H1 (cell line): ENCODE results near the gene DTX3. TPM values are rescaled to one million over a fixed set of nuclear protein-coding genes. Genes with fewer than 3 reads are reported as not detected.

ENCODE experiments used
- CTCF ChIA-PET: fragments of 300-600 bp; sonication (Branson Sonifier 250); formaldehyde crosslinking; loops from one replicate; lab custom pipeline; 2021; ENCODE audit not compliant: partially characterized antibody; lab: Charles Lee
- POLR2A ChIA-PET: fragments of 300-600 bp; sonication (Branson Sonifier 250); formaldehyde crosslinking; loops from one replicate; lab custom pipeline; 2021; ENCODE audit warnings: inconsistent platforms; ENCODE audit not compliant: partially characterized antibody; lab: Charles Lee
- DNase-seq, 2 experiments: peaks; one replicate each; pipeline versions ENCODE4 v3.0.0 to v3.0.0-alpha.2; 2010 to 2022; ENCODE audit warnings: low spot score in 2 of 2, low read depth in 1 of 2, mixed read lengths in 1 of 2
- FAIRE-seq: peaks from 2 replicates; lab custom pipeline; 2011; peaks lifted over from hg19 to GRCh38; lab: Jason Lieb, UNC
- H2AFZ ChIP-seq: 2 replicates; pipeline ENCODE4 v1.8.1; 2012; ENCODE audit warnings: low read length, inconsistent platforms
- H2AK5ac ChIP-seq: 2 replicates; pipeline ENCODE4 v1.6.1; 2013; ENCODE audit warnings: low read depth, low read length
- H2BK120ac ChIP-seq: replicated peaks from 2 replicates; pipeline ENCODE3; 2013; ENCODE audit warnings: low read depth, low read length, inconsistent platforms
- H2BK12ac ChIP-seq: 2 replicates; pipeline ENCODE4 v1.6.1; 2013; ENCODE audit warnings: low read depth, low read length
- H2BK15ac ChIP-seq: 2 replicates; pipeline ENCODE4 v1.6.1; 2013; ENCODE audit warnings: low read length
- H2BK20ac ChIP-seq: 2 replicates; pipeline ENCODE4 v1.6.1; 2013; ENCODE audit warnings: low read length
- H2BK5ac ChIP-seq: 2 replicates; pipeline ENCODE4 v1.6.1; 2013; ENCODE audit warnings: low read depth, low read length
- H3K14ac ChIP-seq: 2 replicates; pipeline ENCODE4 v1.6.1; 2013; ENCODE audit warnings: inconsistent platforms; ENCODE audit not compliant: insufficient read length
- H3K18ac ChIP-seq: 2 replicates; pipeline ENCODE4 v1.6.1; 2013; ENCODE audit warnings: low read length; ENCODE audit errors: extremely low read depth
- H3K23ac ChIP-seq: 2 replicates; pipeline ENCODE4 v1.6.1; 2013; ENCODE audit warnings: inconsistent platforms; ENCODE audit not compliant: insufficient read length
- H3K23me2 ChIP-seq: 2 replicates; pipeline ENCODE4 v1.6.1; 2013; ENCODE audit warnings: low read depth, low read length
- H3K27ac ChIP-seq: 2 replicates; pipeline ENCODE4 v1.6.1; 2011; ENCODE audit warnings: low read depth, low read length, inconsistent platforms
- H3K27me3 ChIP-seq, 4 experiments: replicated peaks in 1 of 4; 1 replicate in 1 of 4; 2 replicates in 3 of 4; pipeline versions ENCODE4 v1.6.1 to v1.8.1; 2011 to 2013; ENCODE audit warnings: low read length in 3 of 4, mild to moderate bottlenecking in 3 of 4, inconsistent platforms in 2 of 4, mixed read lengths in 2 of 4, moderate library complexity in 1 of 4; ENCODE audit not compliant: control insufficient read depth in 3 of 4, insufficient read depth in 3 of 4; ENCODE audit errors: extremely low read depth in 1 of 4
- H3K36me3 ChIP-seq, 4 experiments: 2 replicates each; pipeline versions ENCODE4 v1.6.1 to v1.8.1; 2011 to 2013; ENCODE audit warnings: mild to moderate bottlenecking in 4 of 4, low read length in 3 of 4, moderate library complexity in 2 of 4, control low read depth in 1 of 4, inconsistent platforms in 1 of 4; ENCODE audit not compliant: insufficient read depth in 4 of 4, control insufficient read depth in 2 of 4
- H3K4ac ChIP-seq: replicated peaks from 2 replicates; pipeline ENCODE3; 2013; ENCODE audit warnings: low read length, low read depth, mixed read lengths, inconsistent platforms; ENCODE audit not compliant: insufficient read length
- H3K4me1 ChIP-seq, 4 experiments: replicated peaks in 1 of 4; 1 replicate in 1 of 4; 2 replicates in 3 of 4; pipeline versions ENCODE4 v1.6.1 to v1.8.1; 2011 to 2013; ENCODE audit warnings: low read length in 3 of 4, inconsistent platforms in 2 of 4, mixed read lengths in 1 of 4; ENCODE audit not compliant: insufficient read depth in 4 of 4, control insufficient read depth in 3 of 4
- H3K4me2 ChIP-seq, 2 experiments: 2 replicates each; pipeline versions ENCODE4 v1.6.1 to v1.8.1; 2011 to 2013; ENCODE audit warnings: low read depth in 2 of 2, low read length in 2 of 2, control low read depth in 1 of 2, inconsistent platforms in 1 of 2, mild to moderate bottlenecking in 1 of 2; ENCODE audit not compliant: insufficient read depth in 1 of 2
- H3K4me3 ChIP-seq, 4 experiments: fragments of 200-600, 300-600 bp in 1 of 4; sonication (generic), shearing (Covaris generic), sonication (Bioruptor Twin) in 1 of 4; 2 replicates each; pipeline versions ENCODE4 v1.5.1 to v1.8.1; 2011 to 2016; ENCODE audit warnings: low read length in 4 of 4, low read depth in 3 of 4, control low read depth in 2 of 4, inconsistent platforms in 2 of 4, mild to moderate bottlenecking in 2 of 4, mixed read lengths in 1 of 4, moderate library complexity in 1 of 4; ENCODE audit not compliant: insufficient read depth in 2 of 4; ENCODE audit errors: extremely low read depth in 1 of 4
- H3K56ac ChIP-seq: replicated peaks from 2 replicates; pipeline ENCODE3; 2013; ENCODE audit warnings: low read depth, mild to moderate bottlenecking, mixed read lengths, low read length, inconsistent platforms; ENCODE audit not compliant: insufficient read length
- H3K79me1 ChIP-seq: 2 replicates; pipeline ENCODE4 v1.6.1; 2013; ENCODE audit warnings: low read depth, low read length, control low read depth
- H3K79me2 ChIP-seq, 2 experiments: 2 replicates each; pipeline versions ENCODE4 v1.6.1 to v1.8.1; 2012 to 2013; ENCODE audit warnings: low read length in 2 of 2, mild to moderate bottlenecking in 2 of 2, inconsistent platforms in 1 of 2; ENCODE audit not compliant: insufficient read depth in 2 of 2, control insufficient read depth in 1 of 2
- H3K9ac ChIP-seq, 4 experiments: replicated peaks in 1 of 4; 1 replicate in 1 of 4; 2 replicates in 3 of 4; pipeline versions ENCODE4 v1.6.1 to v1.8.1; 2011 to 2013; ENCODE audit warnings: low read depth in 3 of 4, low read length in 3 of 4, control low read depth in 2 of 4, mild to moderate bottlenecking in 2 of 4, moderate library complexity in 2 of 4, inconsistent platforms in 1 of 4; ENCODE audit errors: extremely low read depth in 1 of 4
- H3K9me3 ChIP-seq, 2 experiments: 2 replicates each; pipeline versions ENCODE4 v1.6.1 to v1.8.1; 2012 to 2013; ENCODE audit warnings: mild to moderate bottlenecking in 2 of 2, moderate library complexity in 2 of 2, control low read depth in 1 of 2, inconsistent platforms in 1 of 2, low read depth in 1 of 2, low read length in 1 of 2, mixed read lengths in 1 of 2; ENCODE audit not compliant: insufficient read depth in 2 of 2
- H4K20me1 ChIP-seq, 2 experiments: replicated peaks in 1 of 2; 2 replicates each; pipeline versions ENCODE3 to v1.8.1; 2011 to 2013; ENCODE audit warnings: inconsistent platforms in 2 of 2, low read length in 2 of 2, mild to moderate bottlenecking in 1 of 2; ENCODE audit not compliant: insufficient read depth in 2 of 2, control insufficient read depth in 1 of 2
- H4K5ac ChIP-seq: 2 replicates; pipeline ENCODE4 v1.6.1; 2013; ENCODE audit warnings: low read length, low read depth, mixed read lengths, inconsistent platforms; ENCODE audit not compliant: insufficient read length
- H4K8ac ChIP-seq: 2 replicates; pipeline ENCODE4 v1.8.0; 2013; ENCODE audit warnings: mild to moderate bottlenecking, moderate library complexity, low read length, inconsistent platforms; ENCODE audit not compliant: insufficient read depth; ENCODE audit errors: extremely low read depth
- H4K91ac ChIP-seq: replicated peaks from 2 replicates; pipeline ENCODE3; 2013; ENCODE audit warnings: low read length, mixed read lengths, inconsistent platforms; ENCODE audit not compliant: insufficient read length
- CTBP2 ChIP-seq: IDR thresholded peaks from 2 replicates; pipeline ENCODE4 v1.7.0; 2011; ENCODE audit warnings: borderline replicate concordance, mild to moderate bottlenecking, moderate library complexity, mixed read lengths, low read length; ENCODE audit not compliant: insufficient read depth, insufficient read length
- HDAC2 ChIP-seq, 2 experiments: fragments of 300-600 bp in 1 of 2; sonication (generic) in 1 of 2; IDR thresholded peaks; 2 replicates each; pipeline ENCODE4 v1.6.1; 2011 to 2012; ENCODE audit warnings: low read depth in 2 of 2, low read length in 2 of 2, mild to moderate bottlenecking in 2 of 2, moderate library complexity in 2 of 2, borderline replicate concordance in 1 of 2, inconsistent platforms in 1 of 2
- WGBS, 2 experiments: shearing (Covaris generic) in 1 of 2; methylation state at CpG; one replicate each; pipeline versions ENCODE4 v1.1.6 to v1.1.7; 2013 to 2015; ENCODE audit warnings: low lambda C conversion rate in 2 of 2, mixed read lengths in 2 of 2, inconsistent platforms in 1 of 2, low coverage in 1 of 2, missing lambda C conversion rate in 1 of 2; ENCODE audit not compliant: insufficient replicate concordance in 2 of 2, insufficient coverage in 1 of 2, insufficient read length in 1 of 2; ENCODE audit errors: extremely low coverage in 1 of 2, missing lambda C conversion rate in 1 of 2; 5-methylcytosine and 5-hydroxymethylcytosine counted together
- polyA plus RNA-seq, 7 experiments: library from polyadenylated mRNA; depleted of rRNA in 3 of 7; stranded (reverse) in 5 of 7; unstranded in 2 of 7; fragments of >200 nt in 5 of 7; fragments of 200-250 nt in 2 of 7; gene quantifications; 1 replicate in 5 of 7; 2 replicates in 1 of 7; 4 replicates in 1 of 7; pipeline versions ENCODE4 v1.2.1 to v1.2.3, GENCODE V29; 2011 to 2013; ENCODE audit warnings: missing spikeins in 2 of 7, mixed read lengths in 2 of 7
- total RNA-seq: library from RNA; stranded (reverse); fragmentation: NEBNext Ultra II Directional; extraction: Animal tissue kit (Norgen Biotek cat#: 25700); gene quantifications from 2 replicates; pipeline ENCODE4 v1.2.1, GENCODE V29; 2021

DTX3 gene
- total and polyA plus RNA-seq, 2 of the 8 experiments (the other 6 are each of a cell fraction or from before 2014, with no cell fraction given) = 41.8 to 92.5 TPM

DNA sequence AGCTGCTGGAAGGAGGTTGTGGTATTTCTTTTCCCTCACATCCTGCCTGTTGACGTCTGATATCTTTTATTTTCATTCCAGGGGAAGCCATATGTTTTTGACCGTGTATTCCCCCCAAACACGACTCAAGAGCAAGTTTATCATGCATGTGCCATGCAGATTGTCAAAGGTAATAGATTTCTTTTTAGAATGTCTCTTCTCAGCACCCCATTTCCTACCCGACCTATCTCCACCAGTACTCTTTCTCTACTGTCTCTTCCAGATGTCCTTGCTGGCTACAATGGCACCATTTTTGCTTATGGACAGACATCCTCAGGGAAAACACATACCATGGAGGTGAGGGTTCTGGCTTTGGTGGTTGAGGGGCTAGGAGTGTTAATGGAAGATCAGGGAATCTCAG, 41.3 kb upstream of the DTX3 start:
- H2BK120ac ChIP-seq = no peak overlapping the region
- no peak overlapping the region for H2BK20ac ChIP-seq
- no peak overlapping the region for H3K56ac ChIP-seq
- no peak overlapping the region for H3K4me3 ChIP-seq
- 79% methylated on average over 4 of the region's 4 CpGs; no CpG with 5 or more reads in 1 of the 2 experiments for WGBS, 2 experiments
- H3K23ac ChIP-seq = no peak overlapping the region
- POLR2A ChIA-PET = interaction anchor here (0.7 kb wide), 1 partner anchor 13 kb away, joined by 3 read pairs; no protein-coding TSS in a partner anchor
- no peaks in the 10 kb centered on the region for H3K79me1 ChIP-seq
- no peak overlapping the region for H2AFZ ChIP-seq
- DNase-seq (no peak), FAIRE-seq (no peak)
- H3K9ac ChIP-seq = no peak overlapping the region
- no peak overlapping the region for H2BK15ac ChIP-seq
- peaks cover 0 to 4% of the 10 kb centered on the region in 2 experiments; a peak in 1 of 4 replicates for H3K79me2 ChIP-seq
- no peak overlapping the region for H4K91ac ChIP-seq
- H3K4me2 ChIP-seq = no peak overlapping the region
- H3K9me3 ChIP-seq = no peaks in the 10 kb centered on the region
- no peak overlapping the region for H2BK5ac ChIP-seq
- no peak overlapping the region for H3K4ac ChIP-seq
- no peak overlapping the region for H3K14ac ChIP-seq
- H3K18ac ChIP-seq = no peak overlapping the region
- H3K27me3 ChIP-seq = no peaks in the 10 kb centered on the region
- H3K4me1 ChIP-seq = no peaks in the 10 kb centered on the region
- H3K36me3 ChIP-seq = peaks cover 2 to 30% (median 19%) of the 10 kb centered on the region in 4 experiments; a peak in 6 of 8 replicates
- no peaks in the 10 kb centered on the region for H3K23me2 ChIP-seq
- no peak overlapping the region for H4K8ac ChIP-seq
- H2BK12ac ChIP-seq = no peak overlapping the region
- no peak overlapping the region for H2AK5ac ChIP-seq
- H4K20me1 ChIP-seq = peaks cover 0 to 2% of the 10 kb centered on the region in 2 experiments
- CTCF ChIA-PET = no interaction called here
- no peak overlapping the region for H3K27ac ChIP-seq
- no peak overlapping the region for H4K5ac ChIP-seq
- TF ChIP-seq CTBP2 (no peak), HDAC2 (IDR thresholded peaks at IDR 0.05; ENCODE audit: borderline replicate concordance in 1 of 2, low read depth in 2 of 2, low read length in 2 of 2) (no peak)
